Neural progenitor cell (in vitro differentiated cells): ENCODE data around the gene KRTAP10-2. TPM values are rescaled to one million over a fixed set of nuclear protein-coding genes. Genes with fewer than 3 reads are reported as not detected.

Experiments
- DNase-seq: peaks from one replicate; pipeline ENCODE4 v3.0.0-alpha.2; 2016; ENCODE audit warnings: low spot score
- H2AFZ ChIP-seq: fragments of 200-600 bp; sonication (generic); replicated peaks from 2 replicates; pipeline ENCODE4 v1.6.1; 2016; ENCODE audit warnings: antibody characterized with exemption
- H3F3A ChIP-seq: fragments of 200-600 bp; sonication (generic); 2 replicates; pipeline ENCODE4 v1.6.1; 2016; ENCODE audit warnings: antibody characterized with exemption, low read depth
- H3K27ac ChIP-seq: fragments of 200-600 bp; sonication (generic); 2 replicates; pipeline ENCODE4 v1.5.1; 2016; ENCODE audit warnings: mild to moderate bottlenecking
- H3K27me3 ChIP-seq: fragments of 200-600 bp; sonication (generic); 2 replicates; pipeline ENCODE4 v1.6.1; 2016; ENCODE audit warnings: mild to moderate bottlenecking, moderate library complexity
- H3K36me3 ChIP-seq: fragments of 200-600 bp; sonication (generic); 2 replicates; pipeline ENCODE4 v1.5.1; 2016
- H3K4me1 ChIP-seq: fragments of 200-600 bp; sonication (generic); 2 replicates; pipeline ENCODE4 v1.6.1; 2016; ENCODE audit warnings: mixed run types
- H3K4me2 ChIP-seq: fragments of 200-600 bp; sonication (generic); 2 replicates; pipeline ENCODE4 v1.6.1; 2016
- H3K4me3 ChIP-seq: fragments of 200-600 bp; sonication (generic); 2 replicates; pipeline ENCODE4 v1.5.1; 2016
- H3K79me2 ChIP-seq: fragments of 200-600 bp; sonication (generic); 2 replicates; pipeline ENCODE4 v1.6.1; 2016; ENCODE audit warnings: low read depth
- H3K9ac ChIP-seq: fragments of 200-600 bp; sonication (generic); 2 replicates; pipeline ENCODE4 v1.6.1; 2016
- H3K9me3 ChIP-seq: fragments of 200-600 bp; sonication (generic); 2 replicates; pipeline ENCODE4 v1.5.1; 2016; ENCODE audit warnings: low read depth
- H4K20me1 ChIP-seq: fragments of 200-600 bp; sonication (generic); 2 replicates; pipeline ENCODE4 v1.6.1; 2016; ENCODE audit warnings: low read depth
- H3K27ac Mint-ChIP-seq: 3 replicates; pipeline ENCODE4 v1.8.0; 2021; ENCODE audit warnings: mixed read lengths
- H3K27me3 Mint-ChIP-seq: 2 replicates; pipeline ENCODE4 v1.8.0; 2022; ENCODE audit warnings: low read depth, mild to moderate bottlenecking, inconsistent platforms, moderate library complexity, mixed read lengths; ENCODE audit not compliant: insufficient read depth
- H3K36me3 Mint-ChIP-seq: 3 replicates; pipeline ENCODE4 v1.8.0; 2021; ENCODE audit warnings: mixed read lengths
- H3K4me1 Mint-ChIP-seq: 3 replicates; pipeline ENCODE4 v1.8.0; 2021; ENCODE audit warnings: mixed read lengths
- H3K4me3 Mint-ChIP-seq: 3 replicates; pipeline ENCODE4 v1.8.0; 2021; ENCODE audit warnings: mild to moderate bottlenecking, moderate library complexity, mixed read lengths
- H3K9me3 Mint-ChIP-seq: 3 replicates; pipeline ENCODE4 v1.8.0; 2020; ENCODE audit warnings: mixed read lengths
- CTCF ChIP-seq: fragments of 200-600 bp; sonication (generic); IDR thresholded peaks from 2 replicates; pipeline ENCODE4 v1.5.1; 2017; ENCODE audit warnings: antibody characterized with exemption, mild to moderate bottlenecking
- EZH2 ChIP-seq: fragments of 200-600 bp; sonication (generic); IDR thresholded peaks from 2 replicates; pipeline ENCODE4 v1.6.1; 2017; ENCODE audit warnings: antibody characterized with exemption, mild to moderate bottlenecking, moderate library complexity
- EZH2phosphoT487 ChIP-seq: fragments of 200-600 bp; sonication (generic); IDR thresholded peaks from 2 replicates; pipeline ENCODE4 v1.6.1; 2017; ENCODE audit warnings: antibody characterized with exemption
- total RNA-seq: library from RNA; depleted of rRNA; stranded (reverse); fragments of >200 nt; gene quantifications from 2 replicates; pipeline ENCODE4 v1.2.3, GENCODE V29; 2015; ENCODE audit warnings: low replicate concordance

KRTAP10-2 gene
- total RNA-seq, 1 donor from 2014 or later: not detected

- H3K9me3 ChIP-seq: no peaks in the 10 kb centered on the region
- Mint-ChIP-seq H3K27ac (peak overlapping the region; percentile 36), H3K4me3 (no peak overlapping the region), H3K36me3 (no peaks in the 10 kb centered on the region), H3K4me1 (peaks cover 7% of the 10 kb centered on the region), H3K27me3 (peaks cover 4% of the 10 kb centered on the region), H3K9me3 (no peaks in the 10 kb centered on the region)
- peaks cover 7% of the 10 kb centered on the region for H3K4me1 ChIP-seq
- no peak overlapping the region for H3K4me2 ChIP-seq
- H3F3A ChIP-seq: no peaks in the 10 kb centered on the region
- no peak overlapping the region for H3K27ac ChIP-seq
- no peaks in the 10 kb centered on the region for H3K79me2 ChIP-seq
- H4K20me1 ChIP-seq: no peaks in the 10 kb centered on the region
- no peak for DNase-seq
- H3K9ac ChIP-seq: no peak overlapping the region
- H3K27me3 ChIP-seq: no peaks in the 10 kb centered on the region
- H3K4me3 ChIP-seq: no peak overlapping the region
- TF ChIP-seq CTCF (no peak), EZH2 (no peak), EZH2phosphoT487 (no peak)
- H3K36me3 ChIP-seq: no peaks in the 10 kb centered on the region
- no peak overlapping the region for H2AFZ ChIP-seq
These were observed 41.8 kb downstream of the KRTAP10-2 start for GRCh38 chr21:44509539-44509938.

GRCh38 chr21:44508711-44509445 lies 42.4 kb downstream of the KRTAP10-2 start:
- TF ChIP-seq CTCF (no peak), EZH2 (no peak), EZH2phosphoT487 (no peak)
- Histone ChIP-seq H3K4me3 (no peak overlapping the region), H3K4me1 (peaks cover 7% of the 10 kb centered on the region), H4K20me1 (no peaks in the 10 kb centered on the region), H3F3A (no peaks in the 10 kb centered on the region), H3K27me3 (no peaks in the 10 kb centered on the region), H3K79me2 (no peaks in the 10 kb centered on the region), H3K4me2 (no peak overlapping the region), H3K36me3 (no peaks in the 10 kb centered on the region), H3K27ac (no peak overlapping the region), H3K9me3 (no peaks in the 10 kb centered on the region), H2AFZ (no peak overlapping the region), H3K9ac (no peak overlapping the region)
- Mint-ChIP-seq H3K36me3 (no peaks in the 10 kb centered on the region), H3K27me3 (peaks cover 4% of the 10 kb centered on the region), H3K9me3 (no peaks in the 10 kb centered on the region), H3K27ac (no peak overlapping the region), H3K4me3 (peak overlapping the region; percentile 48), H3K4me1 (peaks cover 7% of the 10 kb centered on the region)
- DNase-seq: no peak

- peaks cover 7% of the 10 kb centered on the region for H3K4me1 ChIP-seq
- TF ChIP-seq CTCF: no peak
- TF ChIP-seq EZH2: no peak
- TF ChIP-seq EZH2phosphoT487: no peak
- no peak overlapping the region for H3K4me3 Mint-ChIP-seq
- no peaks in the 10 kb centered on the region for H3K79me2 ChIP-seq
- no peaks in the 10 kb centered on the region for H3K9me3 Mint-ChIP-seq
- no peaks in the 10 kb centered on the region for H3F3A ChIP-seq
- H4K20me1 ChIP-seq: no peaks in the 10 kb centered on the region
- H2AFZ ChIP-seq: no peak overlapping the region
- no peak overlapping the region for H3K4me3 ChIP-seq
- no peak for DNase-seq
- peaks cover 7% of the 10 kb centered on the region for H3K4me1 Mint-ChIP-seq
- H3K4me2 ChIP-seq: no peak overlapping the region
- peaks cover 2% of the 10 kb centered on the region for H3K27me3 Mint-ChIP-seq
- H3K36me3 ChIP-seq: no peaks in the 10 kb centered on the region
- H3K9me3 ChIP-seq: no peaks in the 10 kb centered on the region
- no peak overlapping the region for H3K9ac ChIP-seq
- H3K36me3 Mint-ChIP-seq: no peaks in the 10 kb centered on the region
- no peak overlapping the region for H3K27ac ChIP-seq
- H3K27ac Mint-ChIP-seq: no peak overlapping the region
- no peaks in the 10 kb centered on the region for H3K27me3 ChIP-seq
These were observed 42.9 kb downstream of the KRTAP10-2 start for GRCh38 chr21:44508426-44508710.
